GM23338 (cell line): Measurements from ENCODE around the gene RPUSD3. TPM values are rescaled to one million over a fixed set of nuclear protein-coding genes. Genes with fewer than 3 reads are reported as not detected.
A peak's percentile ranks its signal among the peaks of the same experiment; 100 is the strongest.
"Not testable (repeated sequence)": the region's sequence is repeated elsewhere in the genome, so short reads cannot be mapped to it uniquely, and the experiment has no call there.

Source experiments
- ATAC-seq: fragments of 200-7000 bp; cut with Tn5 transposase; 3 replicates; pipeline ENCODE4 v1.9.1; 2020
- DNase-seq: peaks from one replicate; pipeline ENCODE4 v3.0.0-alpha.2; 2015; ENCODE audit warnings: low spot score
- H2AFZ ChIP-seq: fragments of 200-600 bp; sonication (generic); 2 replicates; pipeline ENCODE4 v1.8.0; 2016; ENCODE audit warnings: antibody characterized with exemption, mild to moderate bottlenecking, moderate library complexity
- H3F3A ChIP-seq: fragments of 200-600 bp; sonication (generic); replicated peaks from 2 replicates; pipeline ENCODE4 v1.8.0; 2017; ENCODE audit warnings: antibody characterized with exemption, mixed run types, low read depth
- H3K27ac ChIP-seq: fragments of 200-600 bp; sonication (generic); 2 replicates; pipeline ENCODE4 v1.6.1; 2016; ENCODE audit warnings: low read depth
- H3K27me3 ChIP-seq: fragments of 200-600 bp; sonication (generic); 2 replicates; pipeline ENCODE4 v1.8.0; 2016; ENCODE audit warnings: mild to moderate bottlenecking, mixed run types, moderate library complexity; ENCODE audit not compliant: insufficient read depth
- H3K36me3 ChIP-seq: fragments of 200-600 bp; sonication (generic); 2 replicates; pipeline ENCODE4 v1.8.0; 2016; ENCODE audit warnings: mild to moderate bottlenecking; ENCODE audit not compliant: insufficient read depth
- H3K4me1 ChIP-seq: fragments of 200-600 bp; sonication (generic); 2 replicates; pipeline ENCODE4 v1.8.0; 2016; ENCODE audit warnings: mild to moderate bottlenecking, moderate library complexity; ENCODE audit not compliant: insufficient read depth
- H3K4me2 ChIP-seq: fragments of 200-600 bp; sonication (generic); 2 replicates; pipeline ENCODE4 v1.7.1; 2017; ENCODE audit warnings: mixed run types
- H3K4me3 ChIP-seq: fragments of 200-600 bp; sonication (generic); 2 replicates; pipeline ENCODE4 v1.6.1; 2016; ENCODE audit warnings: mixed run types
- H3K79me2 ChIP-seq: fragments of 200-600 bp; sonication (generic); replicated peaks from 2 replicates; pipeline ENCODE4 v1.8.0; 2017; ENCODE audit warnings: mild to moderate bottlenecking; ENCODE audit not compliant: insufficient read depth
- H3K9me2 ChIP-seq: fragments of 200-600 bp; sonication (generic); 2 replicates; pipeline ENCODE4 v1.8.0; 2017; ENCODE audit not compliant: insufficient read depth
- H4K20me1 ChIP-seq: fragments of 200-600 bp; sonication (generic); replicated peaks from 2 replicates; pipeline ENCODE4 v1.8.0; 2017; ENCODE audit warnings: mild to moderate bottlenecking; ENCODE audit not compliant: insufficient read depth
- H3K27ac Mint-ChIP-seq: 2 replicates; pipeline ENCODE4 v1.8.0; 2020; ENCODE audit warnings: inconsistent platforms, mild to moderate bottlenecking, moderate library complexity, mixed read lengths
- H3K27me3 Mint-ChIP-seq: 3 replicates; pipeline ENCODE4 v1.8.0; 2022; ENCODE audit warnings: low read depth, mild to moderate bottlenecking, moderate library complexity, mixed read lengths, inconsistent platforms; ENCODE audit not compliant: insufficient read depth, poor library complexity
- H3K36me3 Mint-ChIP-seq: 3 replicates; pipeline ENCODE4 v1.8.0; 2021; ENCODE audit warnings: low read depth, mild to moderate bottlenecking, inconsistent platforms, moderate library complexity, mixed read lengths
- H3K4me1 Mint-ChIP-seq: 3 replicates; pipeline ENCODE4 v1.8.0; 2020; ENCODE audit warnings: mild to moderate bottlenecking, inconsistent platforms, mixed read lengths
- H3K4me3 Mint-ChIP-seq: 3 replicates; pipeline ENCODE4 v1.8.0; 2021; ENCODE audit warnings: moderate library complexity, mild to moderate bottlenecking, inconsistent platforms, mixed read lengths
- H3K9me3 Mint-ChIP-seq: 3 replicates; pipeline ENCODE4 v1.8.0; 2020; ENCODE audit warnings: moderate library complexity, mild to moderate bottlenecking, inconsistent platforms, mixed read lengths
- EZH2phosphoT487 ChIP-seq: fragments of 200-600 bp; sonication (generic); IDR thresholded peaks from one replicate; pipeline ENCODE4 v1.8.1; 2018; ENCODE audit warnings: antibody characterized with exemption; ENCODE audit not compliant: unreplicated experiment
- ZNF114 ChIP-seq: fragments of 250-450 bp; sonication (Bioruptor Pico); IDR thresholded peaks from 2 replicates; pipeline ENCODE4 v1.5.0; 2020; ENCODE audit warnings: mild to moderate bottlenecking, moderate library complexity
- polyA plus RNA-seq: library from polyadenylated mRNA; unstranded; fragments of >200 nt; fragmentation: Nextera tagmentation; extraction: Ambion mirVana; gene quantifications from 2 replicates; pipeline ENCODE4 v1.2.1, GENCODE V29; 2016
- total RNA-seq: library from RNA; depleted of rRNA; stranded (reverse); fragments of >200 nt; shearing (Covaris generic); gene quantifications from 2 replicates; pipeline ENCODE4 v1.2.3, GENCODE V29; 2014
- TF ChIP-seq, protein P1 (sequence below), 2 experiments: fragments of 200-600 bp in 1 of 2; sonication (generic) in 1 of 2; conservative IDR thresholded peaks; 2 replicates each; pipeline versions ENCODE4 v1.5.1 to v1.6.1; 2016 to 2017; ENCODE audit warnings: antibody characterized with exemption in 2 of 2, low read depth in 2 of 2, mild to moderate bottlenecking in 2 of 2, moderate library complexity in 1 of 2
- TF ChIP-seq, protein P2 (sequence below): fragments of 250-450 bp; sonication (Bioruptor Pico); IDR thresholded peaks from 2 replicates; pipeline ENCODE4 v1.5.0; 2020; ENCODE audit warnings: mild to moderate bottlenecking, moderate library complexity

Gene RPUSD3
- total and polyA plus RNA-seq, 2 experiments from 2014 or later: 64.3 to 73.4 TPM

DNA sequence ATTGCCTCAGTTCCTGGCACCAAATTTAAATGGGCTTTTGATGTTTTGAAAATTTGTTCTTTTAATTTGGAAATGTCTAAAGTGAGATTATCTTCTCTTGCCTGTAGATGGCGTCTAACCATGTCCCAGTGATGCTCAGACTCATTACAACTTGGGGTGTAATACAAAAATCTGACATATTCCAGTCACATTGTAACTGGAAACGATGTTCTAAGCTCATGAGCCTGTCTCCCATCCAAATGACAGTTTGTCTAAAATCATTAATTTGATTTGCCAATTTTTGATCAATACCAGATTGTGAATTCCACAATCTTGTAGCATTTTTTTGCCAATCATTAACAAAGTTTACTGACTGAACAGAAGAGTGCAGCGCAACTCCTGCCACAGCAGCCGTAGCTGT is 5.1 kb upstream of the RPUSD3 start:
- H2AFZ ChIP-seq, H3K27me3 ChIP-seq, H3K27ac Mint-ChIP-seq, H3F3A ChIP-seq, H3K36me3 ChIP-seq, H3K4me1 Mint-ChIP-seq, ATAC-seq, H3K36me3 Mint-ChIP-seq, H3K9me3 Mint-ChIP-seq, H3K79me2 ChIP-seq, H3K27ac ChIP-seq, H4K20me1 ChIP-seq, H3K4me2 ChIP-seq, H3K4me3 ChIP-seq, H3K4me3 Mint-ChIP-seq, H3K4me1 ChIP-seq, H3K9me2 ChIP-seq: not testable (repeated sequence)
- TF ChIP-seq, protein P1, sequence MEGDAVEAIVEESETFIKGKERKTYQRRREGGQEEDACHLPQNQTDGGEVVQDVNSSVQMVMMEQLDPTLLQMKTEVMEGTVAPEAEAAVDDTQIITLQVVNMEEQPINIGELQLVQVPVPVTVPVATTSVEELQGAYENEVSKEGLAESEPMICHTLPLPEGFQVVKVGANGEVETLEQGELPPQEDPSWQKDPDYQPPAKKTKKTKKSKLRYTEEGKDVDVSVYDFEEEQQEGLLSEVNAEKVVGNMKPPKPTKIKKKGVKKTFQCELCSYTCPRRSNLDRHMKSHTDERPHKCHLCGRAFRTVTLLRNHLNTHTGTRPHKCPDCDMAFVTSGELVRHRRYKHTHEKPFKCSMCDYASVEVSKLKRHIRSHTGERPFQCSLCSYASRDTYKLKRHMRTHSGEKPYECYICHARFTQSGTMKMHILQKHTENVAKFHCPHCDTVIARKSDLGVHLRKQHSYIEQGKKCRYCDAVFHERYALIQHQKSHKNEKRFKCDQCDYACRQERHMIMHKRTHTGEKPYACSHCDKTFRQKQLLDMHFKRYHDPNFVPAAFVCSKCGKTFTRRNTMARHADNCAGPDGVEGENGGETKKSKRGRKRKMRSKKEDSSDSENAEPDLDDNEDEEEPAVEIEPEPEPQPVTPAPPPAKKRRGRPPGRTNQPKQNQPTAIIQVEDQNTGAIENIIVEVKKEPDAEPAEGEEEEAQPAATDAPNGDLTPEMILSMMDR (conservative IDR thresholded peaks at IDR 0.05; ENCODE audit: low read depth in 2 of 2): peak; percentile 63 to 66
- peaks cover 10% of the 10 kb centered on the region for H3K27me3 Mint-ChIP-seq
- DNase-seq: peak; percentile 34

DNA sequence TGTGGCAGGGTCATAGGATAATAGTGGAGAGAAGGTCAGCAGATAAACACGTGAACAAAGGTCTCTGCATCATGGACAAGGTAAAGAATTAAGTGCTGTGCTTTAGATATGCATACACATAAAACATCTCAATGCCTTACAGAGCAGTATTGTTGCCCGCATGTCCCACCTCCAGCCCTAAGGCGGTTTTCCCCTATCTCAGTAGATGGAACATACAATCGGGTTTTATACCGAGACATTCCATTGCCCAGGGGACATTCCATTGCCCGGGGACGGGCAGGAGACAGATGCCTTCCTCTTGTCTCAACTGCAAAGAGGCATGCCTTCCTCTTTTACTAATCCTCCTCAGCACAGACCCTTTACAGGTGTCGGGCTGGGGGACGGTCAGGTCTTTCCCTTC is 4.1 kb upstream of the RPUSD3 start:
- not testable (repeated sequence) for H3K27ac Mint-ChIP-seq, H3K27me3 ChIP-seq, H3K36me3 ChIP-seq, H3K4me3 Mint-ChIP-seq, H3K27ac ChIP-seq, H3K9me2 ChIP-seq, ATAC-seq, H3K4me1 Mint-ChIP-seq, H3K36me3 Mint-ChIP-seq, H3F3A ChIP-seq, H3K4me1 ChIP-seq, H3K9me3 Mint-ChIP-seq, H4K20me1 ChIP-seq, H3K4me2 ChIP-seq, DNase-seq, H3K4me3 ChIP-seq, H2AFZ ChIP-seq, H3K79me2 ChIP-seq
- H3K27me3 Mint-ChIP-seq: peaks cover 15% of the 10 kb centered on the region

DNA sequence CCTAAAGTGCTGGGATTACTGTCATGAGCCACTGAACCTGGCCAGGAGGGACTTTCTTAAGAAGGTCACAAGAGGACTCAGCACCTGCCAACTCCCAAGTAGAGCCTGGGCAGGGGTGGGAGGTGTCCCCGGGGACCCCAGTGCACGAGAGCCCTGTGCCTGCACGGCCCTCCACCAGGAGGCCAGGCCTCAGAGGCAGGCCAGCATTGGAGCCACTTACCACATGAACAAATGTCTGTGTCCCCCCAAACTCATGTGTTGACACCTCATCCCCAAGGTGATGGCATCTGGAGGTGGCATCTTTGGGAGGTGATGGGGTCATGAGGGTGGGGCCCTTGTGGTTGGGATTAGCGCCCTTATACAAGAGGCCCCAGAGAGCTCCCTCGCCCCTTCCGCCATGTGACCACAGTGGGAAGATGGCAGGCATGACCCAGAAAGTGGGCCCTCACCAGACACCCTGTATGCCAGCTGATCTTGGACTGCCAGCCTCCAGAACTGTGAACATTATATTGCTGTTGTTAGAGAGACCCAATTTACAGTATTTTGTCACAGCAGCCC is 3.2 kb upstream of the RPUSD3 start:
- no peak overlapping the region for H3K4me3 Mint-ChIP-seq
- no peak overlapping the region for H3K4me2 ChIP-seq
- no peaks in the 10 kb centered on the region for H3K27me3 ChIP-seq
- peaks cover 15% of the 10 kb centered on the region for H3K27me3 Mint-ChIP-seq
- no peak overlapping the region for H3K27ac ChIP-seq
- H3K79me2 ChIP-seq: peaks cover 6% of the 10 kb centered on the region
- H3K36me3 Mint-ChIP-seq: peaks cover 5% of the 10 kb centered on the region
- no peaks in the 10 kb centered on the region for H3K36me3 ChIP-seq
- no peak overlapping the region for H3K4me3 ChIP-seq
- H3K9me3 Mint-ChIP-seq: no peaks in the 10 kb centered on the region; the same call in 2 of the 3 replicates
- peaks cover 6% of the 10 kb centered on the region; the same call in 1 of the 2 replicates for H4K20me1 ChIP-seq
- no peak overlapping the region for H3K27ac Mint-ChIP-seq
- no peaks in the 10 kb centered on the region for H3K9me2 ChIP-seq
- H3F3A ChIP-seq: peaks cover 13% of the 10 kb centered on the region; the same call in 1 of the 2 replicates
- H2AFZ ChIP-seq: no peak overlapping the region
- ATAC-seq (no peak), DNase-seq (no peak)
- H3K4me1 ChIP-seq: peaks cover 10% of the 10 kb centered on the region; the same call in 1 of the 2 replicates
- H3K4me1 Mint-ChIP-seq: peaks cover 4% of the 10 kb centered on the region
- no peak for TF ChIP-seq EZH2phosphoT487
- TF ChIP-seq ZNF114 (CRISPR knock-in tag): no peak
- TF ChIP-seq, protein P2, sequence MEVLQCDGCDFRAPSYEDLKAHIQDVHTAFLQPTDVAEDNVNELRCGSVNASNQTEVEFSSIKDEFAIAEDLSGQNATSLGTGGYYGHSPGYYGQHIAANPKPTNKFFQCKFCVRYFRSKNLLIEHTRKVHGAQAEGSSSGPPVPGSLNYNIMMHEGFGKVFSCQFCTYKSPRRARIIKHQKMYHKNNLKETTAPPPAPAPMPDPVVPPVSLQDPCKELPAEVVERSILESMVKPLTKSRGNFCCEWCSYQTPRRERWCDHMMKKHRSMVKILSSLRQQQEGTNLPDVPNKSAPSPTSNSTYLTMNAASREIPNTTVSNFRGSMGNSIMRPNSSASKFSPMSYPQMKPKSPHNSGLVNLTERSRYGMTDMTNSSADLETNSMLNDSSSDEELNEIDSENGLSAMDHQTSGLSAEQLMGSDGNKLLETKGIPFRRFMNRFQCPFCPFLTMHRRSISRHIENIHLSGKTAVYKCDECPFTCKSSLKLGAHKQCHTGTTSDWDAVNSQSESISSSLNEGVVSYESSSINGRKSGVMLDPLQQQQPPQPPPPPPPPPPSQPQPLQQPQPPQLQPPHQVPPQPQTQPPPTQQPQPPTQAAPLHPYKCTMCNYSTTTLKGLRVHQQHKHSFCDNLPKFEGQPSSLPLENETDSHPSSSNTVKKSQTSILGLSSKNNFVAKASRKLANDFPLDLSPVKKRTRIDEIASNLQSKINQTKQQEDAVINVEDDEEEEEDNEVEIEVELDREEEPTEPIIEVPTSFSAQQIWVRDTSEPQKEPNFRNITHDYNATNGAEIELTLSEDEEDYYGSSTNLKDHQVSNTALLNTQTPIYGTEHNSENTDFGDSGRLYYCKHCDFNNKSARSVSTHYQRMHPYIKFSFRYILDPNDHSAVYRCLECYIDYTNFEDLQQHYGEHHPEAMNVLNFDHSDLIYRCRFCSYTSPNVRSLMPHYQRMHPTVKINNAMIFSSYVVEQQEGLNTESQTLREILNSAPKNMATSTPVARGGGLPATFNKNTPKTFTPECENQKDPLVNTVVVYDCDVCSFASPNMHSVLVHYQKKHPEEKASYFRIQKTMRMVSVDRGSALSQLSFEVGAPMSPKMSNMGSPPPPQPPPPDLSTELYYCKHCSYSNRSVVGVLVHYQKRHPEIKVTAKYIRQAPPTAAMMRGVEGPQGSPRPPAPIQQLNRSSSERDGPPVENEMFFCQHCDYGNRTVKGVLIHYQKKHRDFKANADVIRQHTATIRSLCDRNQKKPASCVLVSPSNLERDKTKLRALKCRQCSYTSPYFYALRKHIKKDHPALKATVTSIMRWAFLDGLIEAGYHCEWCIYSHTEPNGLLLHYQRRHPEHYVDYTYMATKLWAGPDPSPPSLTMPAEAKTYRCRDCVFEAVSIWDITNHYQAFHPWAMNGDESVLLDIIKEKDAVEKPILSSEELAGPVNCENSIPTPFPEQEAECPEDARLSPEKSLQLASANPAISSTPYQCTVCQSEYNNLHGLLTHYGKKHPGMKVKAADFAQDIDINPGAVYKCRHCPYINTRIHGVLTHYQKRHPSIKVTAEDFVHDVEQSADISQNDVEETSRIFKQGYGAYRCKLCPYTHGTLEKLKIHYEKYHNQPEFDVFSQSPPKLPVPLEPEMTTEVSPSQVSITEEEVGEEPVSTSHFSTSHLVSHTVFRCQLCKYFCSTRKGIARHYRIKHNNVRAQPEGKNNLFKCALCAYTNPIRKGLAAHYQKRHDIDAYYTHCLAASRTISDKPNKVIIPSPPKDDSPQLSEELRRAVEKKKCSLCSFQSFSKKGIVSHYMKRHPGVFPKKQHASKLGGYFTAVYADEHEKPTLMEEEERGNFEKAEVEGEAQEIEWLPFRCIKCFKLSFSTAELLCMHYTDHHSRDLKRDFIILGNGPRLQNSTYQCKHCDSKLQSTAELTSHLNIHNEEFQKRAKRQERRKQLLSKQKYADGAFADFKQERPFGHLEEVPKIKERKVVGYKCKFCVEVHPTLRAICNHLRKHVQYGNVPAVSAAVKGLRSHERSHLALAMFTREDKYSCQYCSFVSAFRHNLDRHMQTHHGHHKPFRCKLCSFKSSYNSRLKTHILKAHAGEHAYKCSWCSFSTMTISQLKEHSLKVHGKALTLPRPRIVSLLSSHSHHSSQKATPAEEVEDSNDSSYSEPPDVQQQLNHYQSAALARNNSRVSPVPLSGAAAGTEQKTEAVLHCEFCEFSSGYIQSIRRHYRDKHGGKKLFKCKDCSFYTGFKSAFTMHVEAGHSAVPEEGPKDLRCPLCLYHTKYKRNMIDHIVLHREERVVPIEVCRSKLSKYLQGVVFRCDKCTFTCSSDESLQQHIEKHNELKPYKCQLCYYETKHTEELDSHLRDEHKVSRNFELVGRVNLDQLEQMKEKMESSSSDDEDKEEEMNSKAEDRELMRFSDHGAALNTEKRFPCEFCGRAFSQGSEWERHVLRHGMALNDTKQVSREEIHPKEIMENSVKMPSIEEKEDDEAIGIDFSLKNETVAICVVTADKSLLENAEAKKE: no peak
- TF ChIP-seq, protein P1 (conservative IDR thresholded peaks at IDR 0.05; ENCODE audit: low read depth in 2 of 2): no peak
